ENCODE measurements around the gene HMBS. TPM values are rescaled to one million over a fixed set of nuclear protein-coding genes. Genes with fewer than 3 reads are reported as not detected.

HMBS gene
- total and polyA plus RNA-seq, 5 donors from 2014 or later = 5.9 to 15.5 (median 13.3) TPM

- Mint-ChIP-seq H3K9me3 (no peaks in the 10 kb centered on the region), H3K36me3 (peaks cover 3% of the 10 kb centered on the region), H3K27ac (no peak overlapping the region), H3K4me3 (peak overlapping the region in 1 of 4 donors; percentile 74), H3K4me1 (peaks cover 14 to 50% (median 34%) of the 10 kb centered on the region in 4 donors), H3K27me3 (peaks cover 3% of the 10 kb centered on the region)
- no peaks in the 10 kb centered on the region for H3K9me3 ChIP-seq (ENCODE audit: control insufficient read depth in 2 of 2, low read length in 2 of 2)
- peaks cover 33% of the 10 kb centered on the region for H3K4me1 ChIP-seq (ENCODE audit: control insufficient read depth, insufficient read depth, low read length, poor library complexity, severe bottlenecking)
- H3K4me3 ChIP-seq (ENCODE audit: low read depth, low read length) = no peak overlapping the region
- no peaks in the 10 kb centered on the region for H3K36me3 ChIP-seq (ENCODE audit: control insufficient read depth, insufficient read depth, low read length)
- DNase-seq (no peak), ATAC-seq (ENCODE audit: low read depth in 2 of 2) (no peak)
- no peak overlapping the region for H3K27ac ChIP-seq (ENCODE audit: insufficient read depth, low read length, poor library complexity, severe bottlenecking)
- no peaks in the 10 kb centered on the region for H3K27me3 ChIP-seq (ENCODE audit: control insufficient read depth, insufficient read depth, low read length)
Measured at GRCh38 chr11:119089319-119089718, 4.6 kb downstream of the HMBS start.

- Mint-ChIP-seq H3K4me3 (peak overlapping the region in 2 of 4 donors; percentile 1 to 55), H3K27me3 (no peaks in the 10 kb centered on the region), H3K36me3 (peaks cover 3% of the 10 kb centered on the region), H3K9me3 (no peaks in the 10 kb centered on the region), H3K27ac (no peak overlapping the region), H3K4me1 (peaks cover 16 to 40% (median 26%) of the 10 kb centered on the region in 4 donors)
- Histone ChIP-seq H3K9me3 (ENCODE audit: control insufficient read depth in 2 of 2, low read length in 2 of 2) (no peaks in the 10 kb centered on the region), H3K4me3 (ENCODE audit: low read depth, low read length) (no peak overlapping the region), H3K36me3 (ENCODE audit: control insufficient read depth, insufficient read depth, low read length) (no peaks in the 10 kb centered on the region), H3K4me1 (ENCODE audit: control insufficient read depth, insufficient read depth, low read length, poor library complexity, severe bottlenecking) (peaks cover 29% of the 10 kb centered on the region), H3K27me3 (ENCODE audit: control insufficient read depth, insufficient read depth, low read length) (no peaks in the 10 kb centered on the region), H3K27ac (ENCODE audit: insufficient read depth, low read length, poor library complexity, severe bottlenecking) (no peak overlapping the region)
- ATAC-seq (ENCODE audit: low read depth in 2 of 2) = no peak
- no peak for DNase-seq
Measured at GRCh38 chr11:119091178-119091577, 6.5 kb downstream of the HMBS start.

GRCh38 chr11:119091966-119092879, 7.5 kb downstream of the HMBS start:
- peak overlapping the region in 2 of 3 donors; percentile 11 to 41 for H3K27ac Mint-ChIP-seq
- no peaks in the 10 kb centered on the region for H3K27me3 ChIP-seq (ENCODE audit: control insufficient read depth, insufficient read depth, low read length)
- H3K9me3 Mint-ChIP-seq = no peaks in the 10 kb centered on the region
- ATAC-seq (ENCODE audit: low read depth in 2 of 2) (no peak), DNase-seq (no peak)
- no peaks in the 10 kb centered on the region for H3K27me3 Mint-ChIP-seq
- peak overlapping the region in 3 of 4 donors; percentile 46 to 89 (median 48) for H3K4me3 Mint-ChIP-seq
- H3K4me1 Mint-ChIP-seq = peaks cover 17 to 45% (median 27%) of the 10 kb centered on the region in 4 donors
- no peaks in the 10 kb centered on the region for H3K9me3 ChIP-seq (ENCODE audit: control insufficient read depth in 2 of 2, low read length in 2 of 2)
- H3K4me1 ChIP-seq (ENCODE audit: control insufficient read depth, insufficient read depth, low read length, poor library complexity, severe bottlenecking) = peaks cover 29% of the 10 kb centered on the region
- no peak overlapping the region for H3K27ac ChIP-seq (ENCODE audit: insufficient read depth, low read length, poor library complexity, severe bottlenecking)
- H3K36me3 ChIP-seq (ENCODE audit: control insufficient read depth, insufficient read depth, low read length) = peaks cover 7% of the 10 kb centered on the region
- peaks cover 9% of the 10 kb centered on the region for H3K36me3 Mint-ChIP-seq
- peak overlapping the region; percentile 77 for H3K4me3 ChIP-seq (ENCODE audit: low read depth, low read length)

- no peak for DNase-seq
- Mint-ChIP-seq H3K27ac (peak overlapping the region; percentile 14 to 88 (median 88)), H3K4me1 (peaks cover 11 to 41% (median 22%) of the 10 kb centered on the region in 4 donors)
Measured at GRCh38 chr11:119092880-119093842, 8.5 kb downstream of the HMBS start.

GRCh38 chr11:119093942-119094815, 9.5 kb downstream of the HMBS start:
- peak; percentile 31 to 52 (median 44) for DNase-seq
- Histone ChIP-seq H3K27ac (ENCODE audit: insufficient read depth, low read length, poor library complexity, severe bottlenecking) (peak overlapping the region; percentile 73), H3K27me3 (ENCODE audit: control insufficient read depth, insufficient read depth, low read length) (no peaks in the 10 kb centered on the region), H3K9me3 (ENCODE audit: control insufficient read depth in 2 of 2, low read length in 2 of 2) (no peaks in the 10 kb centered on the region), H3K36me3 (ENCODE audit: control insufficient read depth, insufficient read depth, low read length) (peaks cover 16% of the 10 kb centered on the region), H3K4me3 (ENCODE audit: low read depth, low read length) (peak overlapping the region; percentile 77), H3K4me1 (ENCODE audit: control insufficient read depth, insufficient read depth, low read length, poor library complexity, severe bottlenecking) (peaks cover 29% of the 10 kb centered on the region)
- Mint-ChIP-seq H3K4me3 (peak overlapping the region; percentile 82 to 95 (median 94)), H3K27me3 (no peaks in the 10 kb centered on the region), H3K9me3 (no peaks in the 10 kb centered on the region), H3K36me3 (peaks cover 23% of the 10 kb centered on the region), H3K27ac (peak overlapping the region; percentile 80 to 94 (median 93)), H3K4me1 (peaks cover 11 to 48% (median 27%) of the 10 kb centered on the region in 4 donors)
- peak; percentile 0 for ATAC-seq (ENCODE audit: low read depth in 2 of 2)

More at GRCh38 chr11:119092880-119093842, 8.5 kb downstream of the HMBS start:
- H3K4me1 ChIP-seq (ENCODE audit: control insufficient read depth, insufficient read depth, low read length, poor library complexity, severe bottlenecking) = peaks cover 29% of the 10 kb centered on the region
- peak overlapping the region; percentile 77 for H3K4me3 ChIP-seq (ENCODE audit: low read depth, low read length)
- peaks cover 16% of the 10 kb centered on the region for H3K36me3 ChIP-seq (ENCODE audit: control insufficient read depth, insufficient read depth, low read length)
- Mint-ChIP-seq H3K36me3 (peaks cover 15% of the 10 kb centered on the region), H3K9me3 (no peaks in the 10 kb centered on the region), H3K4me3 (peak overlapping the region; percentile 89 to 95 (median 90)), H3K27me3 (no peaks in the 10 kb centered on the region)
- ATAC-seq (ENCODE audit: low read depth in 2 of 2) = no peak
- no peaks in the 10 kb centered on the region for H3K27me3 ChIP-seq (ENCODE audit: control insufficient read depth, insufficient read depth, low read length)
- H3K9me3 ChIP-seq (ENCODE audit: control insufficient read depth in 2 of 2, low read length in 2 of 2) = no peaks in the 10 kb centered on the region
- peak overlapping the region; percentile 73 for H3K27ac ChIP-seq (ENCODE audit: insufficient read depth, low read length, poor library complexity, severe bottlenecking)

- no peaks in the 10 kb centered on the region for H3K9me3 Mint-ChIP-seq
- Histone ChIP-seq H3K27ac (ENCODE audit: insufficient read depth, low read length, poor library complexity, severe bottlenecking) (peak overlapping the region; percentile 73), H3K4me3 (ENCODE audit: low read depth, low read length) (peak overlapping the region; percentile 57), H3K27me3 (ENCODE audit: control insufficient read depth, insufficient read depth, low read length) (no peaks in the 10 kb centered on the region), H3K9me3 (ENCODE audit: control insufficient read depth in 2 of 2, low read length in 2 of 2) (no peaks in the 10 kb centered on the region), H3K4me1 (ENCODE audit: control insufficient read depth, insufficient read depth, low read length, poor library complexity, severe bottlenecking) (peaks cover 29% of the 10 kb centered on the region), H3K36me3 (ENCODE audit: control insufficient read depth, insufficient read depth, low read length) (peaks cover 16% of the 10 kb centered on the region)
- no peaks in the 10 kb centered on the region for H3K27me3 Mint-ChIP-seq
- peak; percentile 28 to 34 for ATAC-seq (ENCODE audit: low read depth in 2 of 2)
- peaks cover 11 to 49% (median 28%) of the 10 kb centered on the region in 4 donors for H3K4me1 Mint-ChIP-seq
- peak overlapping the region; percentile 82 to 95 (median 91) for H3K4me3 Mint-ChIP-seq
- DNase-seq = peak in 1 of 3 donors; percentile 56
- H3K27ac Mint-ChIP-seq = peak overlapping the region; percentile 80 to 94 (median 93)
- peaks cover 24% of the 10 kb centered on the region for H3K36me3 Mint-ChIP-seq
Measured at GRCh38 chr11:119094816-119095065, 10.1 kb downstream of the HMBS start.
